Measurements from ENCODE around the gene TTLL12. TPM values are rescaled to one million over a fixed set of nuclear protein-coding genes. Genes with fewer than 3 reads are reported as not detected.

The TTLL12 gene
- polyA plus RNA-seq, 12 donors = 11.7 to 24.6 (median 14.1) TPM; not detected in 1

- DNase-seq = no peak
Measured at GRCh38 chr22:43174941-43175531, 11.9 kb downstream of the TTLL12 start.

GRCh38 chr22:43173976-43174720 is 12.8 kb downstream of the TTLL12 start:
- no peak for DNase-seq

- DNase-seq = no peak
Measured at GRCh38 chr22:43173566-43173965, 13.4 kb downstream of the TTLL12 start.

GRCh38 chr22:43172191-43172590 is 14.7 kb downstream of the TTLL12 start:
- DNase-seq = no peak

GRCh38 chr22:43171607-43172006 is 15.3 kb downstream of the TTLL12 start:
- no peak for DNase-seq

- no peak for DNase-seq
Measured at GRCh38 chr22:43171019-43171491, 15.9 kb downstream of the TTLL12 start.

GRCh38 chr22:43170131-43170480 is 16.8 kb downstream of the TTLL12 start:
- no peak for DNase-seq

- no peak for DNase-seq
Measured at GRCh38 chr22:43169310-43170130, 17.4 kb downstream of the TTLL12 start.

GRCh38 chr22:43168471-43169309 is 18.2 kb downstream of the TTLL12 start:
- DNase-seq = no peak

- DNase-seq = no peak
Measured at GRCh38 chr22:43167001-43167589, 19.8 kb downstream of the TTLL12 start.

GRCh38 chr22:43166132-43166930 is 20.6 kb downstream of the TTLL12 start:
- no peak for DNase-seq

- no peak for DNase-seq
Measured at GRCh38 chr22:43164636-43165035, 22.3 kb downstream of the TTLL12 start.

- no peak for DNase-seq
Measured at GRCh38 chr22:43163241-43163795, 23.6 kb downstream of the TTLL12 start.

- no peak for DNase-seq
Measured at GRCh38 chr22:43162412-43163150, 24.4 kb downstream of the TTLL12 start.

GRCh38 chr22:43160497-43161126 is 26.3 kb downstream of the TTLL12 start:
- DNase-seq = no peak

GRCh38 chr22:43159484-43160178 is 27.3 kb downstream of the TTLL12 start:
- DNase-seq = no peak

- DNase-seq = no peak
Measured at GRCh38 chr22:43158778-43159483, 28.0 kb downstream of the TTLL12 start.
